ENCODE data around the gene SELENON.

SELENON gene

GRCh38 chr1:25770541-25771220 is 29.3 kb upstream of the SELENON start:
- DNase-seq (ENCODE audit: low read depth) = no peak

- DNase-seq (ENCODE audit: low read depth) = no peak
Measured at GRCh38 chr1:25771221-25772114, 28.5 kb upstream of the SELENON start.

GRCh38 chr1:25772164-25772563 is 27.8 kb upstream of the SELENON start:
- no peak for DNase-seq (ENCODE audit: low read depth)

GRCh38 chr1:25772692-25773245 is 27.2 kb upstream of the SELENON start:
- DNase-seq (ENCODE audit: low read depth) = no peak

GRCh38 chr1:25773441-25774125 is 26.4 kb upstream of the SELENON start:
- no peak for DNase-seq (ENCODE audit: low read depth)

- DNase-seq (ENCODE audit: low read depth) = no peak
Measured at GRCh38 chr1:25774206-25774803, 25.7 kb upstream of the SELENON start.

GRCh38 chr1:25774921-25775771 is 24.8 kb upstream of the SELENON start:
- no peak for DNase-seq (ENCODE audit: low read depth)

- DNase-seq (ENCODE audit: low read depth) = no peak
Measured at GRCh38 chr1:25779388-25779787, 20.6 kb upstream of the SELENON start.

GRCh38 chr1:25779894-25780293 is 20.1 kb upstream of the SELENON start:
- no peak for DNase-seq (ENCODE audit: low read depth)

- DNase-seq (ENCODE audit: low read depth) = no peak
Measured at GRCh38 chr1:25780318-25781129, 19.5 kb upstream of the SELENON start.

GRCh38 chr1:25781130-25781433 is 18.9 kb upstream of the SELENON start:
- no peak for DNase-seq (ENCODE audit: low read depth)

GRCh38 chr1:25782608-25783201 is 17.3 kb upstream of the SELENON start:
- no peak for DNase-seq (ENCODE audit: low read depth)

GRCh38 chr1:25784575-25785051 is 15.4 kb upstream of the SELENON start:
- DNase-seq (ENCODE audit: low read depth) = no peak

- DNase-seq (ENCODE audit: low read depth) = no peak
Measured at GRCh38 chr1:25785333-25786067, 14.5 kb upstream of the SELENON start.

- DNase-seq (ENCODE audit: low read depth) = no peak
Measured at GRCh38 chr1:25786887-25787759, 12.9 kb upstream of the SELENON start.

- DNase-seq (ENCODE audit: low read depth) = no peak
Measured at GRCh38 chr1:25787760-25788166, 12.2 kb upstream of the SELENON start.

GRCh38 chr1:25790472-25790871 is 9.5 kb upstream of the SELENON start:
- no peak for DNase-seq (ENCODE audit: low read depth)

GRCh38 chr1:25792115-25792514 is 7.9 kb upstream of the SELENON start:
- DNase-seq (ENCODE audit: low read depth) = no peak
